ENCODE results near the gene OR2K2.
"Not testable (repeated sequence)": the region's sequence is repeated elsewhere in the genome, so short reads cannot be mapped to it uniquely, and the experiment has no call there.

The OR2K2 gene

GRCh38 chr9:111356481-111357244, 26.6 kb upstream of the OR2K2 start:
- DNase-seq (ENCODE audit: low read depth): peak; percentile 44
- no peak for TF ChIP-seq CTCF (conservative IDR thresholded peaks at IDR 0.05; ENCODE audit: low read depth, low read length)

DNA sequence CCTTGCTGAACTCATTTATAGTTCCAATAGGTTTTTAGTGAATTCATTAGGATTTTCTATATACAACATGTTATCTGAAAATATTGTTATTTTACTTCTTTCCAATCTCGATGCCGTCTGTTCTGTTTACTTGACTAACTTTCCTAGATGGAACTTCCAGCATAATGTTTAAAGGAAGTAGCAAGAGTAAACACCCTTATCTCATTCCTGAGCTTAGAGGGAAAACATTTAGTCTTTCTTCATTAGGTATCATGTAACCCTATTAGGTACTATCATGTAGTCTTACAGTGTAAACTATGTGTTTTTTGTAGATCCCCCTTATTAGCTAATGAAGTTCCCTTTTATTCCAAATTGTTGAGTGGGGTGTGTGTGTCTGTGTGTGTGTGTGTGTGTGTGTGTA, 22.5 kb upstream of the OR2K2 start:
- TF ChIP-seq CTCF (conservative IDR thresholded peaks at IDR 0.05; ENCODE audit: low read depth, low read length): no peak
- no peak for DNase-seq (ENCODE audit: low read depth)
- no peak overlapping the region for H3K4me3 ChIP-seq (ENCODE audit: low read length)

More at GRCh38 chr9:111356481-111357244, 26.6 kb upstream of the OR2K2 start:
- no peak overlapping the region for H3K4me3 ChIP-seq (ENCODE audit: low read length)

GRCh38 chr9:111350556-111350955, 20.5 kb upstream of the OR2K2 start:
- no peak overlapping the region for H3K4me3 ChIP-seq (ENCODE audit: low read length)
- DNase-seq (ENCODE audit: low read depth): no peak
- no peak for TF ChIP-seq CTCF (conservative IDR thresholded peaks at IDR 0.05; ENCODE audit: low read depth, low read length)

- no peak for DNase-seq (ENCODE audit: low read depth)
- TF ChIP-seq CTCF (conservative IDR thresholded peaks at IDR 0.05; ENCODE audit: low read depth, low read length): no peak
- H3K4me3 ChIP-seq (ENCODE audit: low read length): no peak overlapping the region
Observed at GRCh38 chr9:111349766-111350165, 19.7 kb upstream of the OR2K2 start.

- no peak overlapping the region for H3K4me3 ChIP-seq (ENCODE audit: low read length)
- no peak for DNase-seq (ENCODE audit: low read depth)
- TF ChIP-seq CTCF (conservative IDR thresholded peaks at IDR 0.05; ENCODE audit: low read depth, low read length): no peak
Observed at GRCh38 chr9:111348821-111349271, 18.8 kb upstream of the OR2K2 start.

GRCh38 chr9:111334318-111334863, 4.4 kb upstream of the OR2K2 start:
- DNase-seq (ENCODE audit: low read depth); H3K4me3 ChIP-seq (ENCODE audit: low read length): not testable (repeated sequence)

GRCh38 chr9:111320631-111321030, 9.4 kb downstream of the OR2K2 start:
- DNase-seq (ENCODE audit: low read depth): no peak
- TF ChIP-seq CTCF (conservative IDR thresholded peaks at IDR 0.05; ENCODE audit: low read depth, low read length): no peak
- H3K4me3 ChIP-seq (ENCODE audit: low read length): no peak overlapping the region
